HG02763 (cell line): ENCODE measurements around the gene RNASE13.
A peak's percentile ranks its signal among the peaks of the same experiment; 100 is the strongest.
"Not testable (repeated sequence)": the region's sequence is repeated elsewhere in the genome, so short reads cannot be mapped to it uniquely, and the experiment has no call there.

Experiments
- ATAC-seq: cut with Tn5 transposase; IDR thresholded peaks from one replicate; pipeline ENCODE4 v1.9.1; 2021; ENCODE audit warnings: mild to moderate bottlenecking, moderate library complexity; ENCODE audit not compliant: unreplicated experiment

RNASE13 gene

DNA sequence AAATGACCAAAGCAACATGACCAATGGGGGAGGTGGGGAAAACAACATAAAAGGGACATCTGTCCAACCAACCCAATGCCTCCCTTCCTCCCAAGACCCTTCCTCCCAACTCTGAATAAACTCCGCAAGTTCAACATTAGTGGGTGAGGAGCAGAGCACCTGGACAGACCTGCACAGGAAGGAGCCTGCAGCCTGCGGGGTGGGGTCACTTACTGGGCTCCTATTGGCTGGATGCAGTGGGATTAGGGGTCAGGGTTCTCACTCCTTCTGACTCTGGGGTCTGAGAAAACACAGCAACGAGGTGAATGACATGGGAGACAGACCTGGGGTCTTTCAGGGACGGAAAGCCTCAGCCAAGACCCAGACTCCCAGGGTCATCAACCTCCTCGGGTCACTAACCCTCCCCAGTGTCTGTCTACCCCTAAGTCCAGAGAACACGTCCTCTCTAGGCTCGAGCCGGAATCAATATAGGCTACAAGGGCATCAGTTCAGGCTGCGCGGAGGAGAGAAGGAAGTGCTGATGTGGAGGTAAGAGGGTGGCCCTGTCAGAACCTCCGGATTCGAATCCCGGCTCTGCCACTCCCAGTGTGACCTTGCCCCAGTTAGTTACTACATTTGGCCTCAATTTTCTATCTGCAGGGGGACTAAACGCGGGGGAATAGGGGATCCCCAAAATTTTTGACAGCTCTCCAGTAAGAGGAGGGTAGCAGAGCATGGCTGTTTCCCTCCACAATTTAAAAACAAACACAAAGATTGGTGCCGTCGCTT, 10.6 kb downstream of the RNASE13 start:
- ATAC-seq, result no peak

- ATAC-seq, result no peak
Measured at GRCh38 chr14:21023174-21023573, 11.4 kb downstream of the RNASE13 start.

DNA sequence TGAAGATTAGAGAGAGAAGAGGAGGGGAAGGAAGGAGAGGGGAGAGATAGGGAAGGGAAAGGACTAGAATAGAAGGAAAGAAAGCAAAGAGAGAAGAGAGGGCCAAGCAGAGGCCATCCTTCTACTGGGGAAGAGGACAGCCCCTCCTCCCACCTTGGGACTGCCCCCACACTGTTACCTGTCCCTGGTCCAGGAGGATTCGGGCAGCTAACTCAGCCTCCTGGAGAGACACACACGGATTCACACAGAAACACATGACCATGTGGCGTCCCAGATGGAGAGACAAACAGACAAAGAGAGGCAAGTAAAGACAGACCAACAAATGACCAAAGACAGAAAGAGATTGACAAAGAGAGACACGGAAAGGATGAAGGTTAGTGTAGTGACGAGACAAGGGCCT, 11.9 kb downstream of the RNASE13 start:
- ATAC-seq, result no peak

GRCh38 chr14:21020977-21021545, 13.5 kb downstream of the RNASE13 start:
- no peak for ATAC-seq

GRCh38 chr14:21019366-21019765, 15.2 kb downstream of the RNASE13 start:
- ATAC-seq, result no peak

DNA sequence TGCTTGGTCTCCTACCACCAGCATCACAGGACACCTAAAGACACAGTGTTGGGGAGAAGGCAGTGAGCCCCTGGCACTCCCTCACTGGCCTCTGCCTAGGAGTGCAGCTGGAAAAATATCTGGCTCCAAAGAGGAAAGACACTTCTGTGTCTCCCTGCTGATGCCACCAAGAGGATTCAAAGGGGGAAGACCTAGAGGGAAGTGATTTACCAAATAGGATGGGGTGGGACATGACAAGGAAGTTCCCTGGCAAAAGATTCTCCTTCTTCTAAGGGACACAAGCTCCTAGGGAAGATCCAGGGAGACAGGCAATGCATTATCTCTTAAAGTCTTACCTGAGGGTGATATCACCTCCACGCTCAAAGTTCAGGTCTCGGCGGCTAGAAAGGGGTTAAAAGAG, 15.8 kb downstream of the RNASE13 start:
- ATAC-seq, result no peak

- no peak for ATAC-seq
Measured at GRCh38 chr14:21018286-21018685, 16.3 kb downstream of the RNASE13 start.

DNA sequence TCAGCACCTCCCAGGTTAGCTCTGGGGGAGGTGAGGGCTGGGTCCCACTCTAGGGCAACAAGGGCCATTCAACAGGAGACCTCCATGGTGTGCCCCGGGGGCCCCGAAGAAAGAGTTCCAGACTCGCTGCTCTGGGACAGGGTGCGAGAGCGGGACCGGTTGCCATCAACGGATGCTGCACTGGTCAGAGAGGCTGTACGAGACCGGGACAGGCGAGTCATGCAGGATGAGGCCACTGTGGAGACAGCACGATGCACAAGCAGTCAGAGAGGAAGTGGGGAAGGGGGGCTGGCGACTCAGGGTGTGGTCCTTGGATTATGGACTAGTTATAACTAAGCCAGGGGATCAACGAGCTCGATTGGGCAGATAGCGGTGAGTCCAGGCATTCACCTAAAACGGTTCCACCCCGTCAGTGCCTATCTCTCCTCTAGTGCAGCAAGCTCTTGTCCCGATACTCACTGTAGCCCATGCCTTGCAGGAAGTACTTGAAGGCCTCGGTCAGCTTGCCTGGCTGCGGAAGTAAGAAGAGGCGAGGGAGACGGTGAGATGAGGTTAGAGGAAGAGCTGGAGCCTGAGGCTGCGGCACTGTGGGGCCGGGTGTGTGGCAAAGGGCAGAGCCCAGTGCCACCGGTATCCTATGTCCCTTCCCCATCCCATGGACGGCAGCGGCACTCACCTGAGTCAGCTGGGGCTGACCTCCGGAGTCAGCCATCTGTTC, 16.9 kb downstream of the RNASE13 start:
- no peak for ATAC-seq

DNA sequence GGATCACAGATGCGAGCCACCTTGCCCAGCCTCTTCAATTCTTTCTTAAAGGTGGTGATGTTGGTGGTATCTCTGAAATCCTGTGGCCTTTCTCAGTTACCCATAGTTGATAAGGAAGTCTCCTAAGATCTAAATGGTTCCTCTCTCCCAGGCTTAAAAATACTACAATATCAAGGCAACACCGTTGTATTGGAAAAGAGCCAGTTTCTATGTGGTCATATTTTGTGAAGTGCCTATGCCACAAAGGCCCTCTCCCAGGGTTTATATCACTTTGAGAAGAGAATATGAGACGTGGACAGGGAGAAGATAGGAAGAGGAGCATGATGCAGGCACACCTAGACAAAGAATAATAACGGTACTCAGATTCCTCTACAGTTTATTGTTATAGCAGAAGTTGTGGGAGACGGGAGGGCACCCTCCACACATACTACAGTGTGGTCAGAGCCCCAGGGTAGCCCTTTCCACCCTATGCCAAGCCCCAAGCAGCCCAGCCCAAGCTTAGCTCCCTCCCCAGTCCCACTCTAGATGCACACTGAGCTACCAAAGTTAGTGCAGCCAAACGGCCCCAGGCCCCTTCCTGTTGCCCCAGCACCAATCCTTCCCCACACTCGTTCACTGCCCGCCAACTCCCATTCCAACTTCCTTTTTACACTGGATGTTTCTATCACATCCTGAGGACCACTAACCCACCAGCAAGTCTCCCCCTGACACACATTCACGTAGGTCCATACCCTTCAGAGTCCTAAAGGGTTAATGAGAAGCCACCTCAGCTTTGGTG, 18.0 kb downstream of the RNASE13 start:
- no peak for ATAC-seq

- no peak for ATAC-seq
Measured at GRCh38 chr14:21015312-21015711, 19.3 kb downstream of the RNASE13 start.

- ATAC-seq, result peak; percentile 60
Measured at GRCh38 chr14:21014761-21015190, 19.8 kb downstream of the RNASE13 start.

DNA sequence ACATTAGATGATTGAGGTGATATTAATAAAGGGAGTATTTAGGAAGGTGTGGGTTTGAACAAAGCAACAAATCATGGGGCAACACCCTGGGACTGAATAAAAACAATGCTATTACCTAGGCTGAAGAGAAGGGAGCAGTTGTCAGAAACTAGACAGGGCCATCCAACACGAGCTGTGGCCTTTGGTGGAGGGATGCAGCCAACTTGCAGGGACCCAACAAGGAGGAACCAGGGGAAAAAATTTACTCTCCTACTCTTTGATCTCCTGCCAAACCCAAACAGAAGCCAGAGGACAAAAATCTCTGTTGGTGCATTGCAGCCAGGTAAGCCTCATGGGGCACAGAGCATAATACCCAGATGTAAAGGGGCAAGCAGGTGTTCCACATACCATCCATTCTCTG, 23.5 kb downstream of the RNASE13 start:
- ATAC-seq, result no peak

- ATAC-seq, result not testable (repeated sequence)
Measured at GRCh38 chr14:21009721-21010120, 24.9 kb downstream of the RNASE13 start.

- ATAC-seq, result no peak
Measured at GRCh38 chr14:21003788-21004346, 30.7 kb downstream of the RNASE13 start.

GRCh38 chr14:21001218-21001617, 33.4 kb downstream of the RNASE13 start:
- no peak for ATAC-seq

DNA sequence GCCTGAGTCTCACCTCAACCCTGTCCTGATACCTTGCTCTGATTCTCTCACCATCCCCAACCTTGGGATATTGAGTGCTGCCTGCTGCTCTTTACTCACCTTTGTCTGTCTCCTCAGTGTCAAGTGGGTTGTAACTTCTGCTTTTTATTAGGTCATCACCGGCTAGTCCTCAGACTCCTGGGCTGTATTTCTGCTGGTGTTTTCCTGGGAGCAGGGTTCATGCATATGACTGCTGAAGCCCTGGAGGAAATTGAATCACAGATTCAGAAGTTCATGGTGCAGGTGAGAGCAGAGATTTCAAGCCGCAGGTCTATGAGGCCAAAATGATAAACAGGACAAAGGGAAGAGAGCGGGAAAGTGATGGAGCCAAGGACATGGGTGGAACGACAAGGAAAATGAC, 35.0 kb downstream of the RNASE13 start:
- no peak for ATAC-seq

DNA sequence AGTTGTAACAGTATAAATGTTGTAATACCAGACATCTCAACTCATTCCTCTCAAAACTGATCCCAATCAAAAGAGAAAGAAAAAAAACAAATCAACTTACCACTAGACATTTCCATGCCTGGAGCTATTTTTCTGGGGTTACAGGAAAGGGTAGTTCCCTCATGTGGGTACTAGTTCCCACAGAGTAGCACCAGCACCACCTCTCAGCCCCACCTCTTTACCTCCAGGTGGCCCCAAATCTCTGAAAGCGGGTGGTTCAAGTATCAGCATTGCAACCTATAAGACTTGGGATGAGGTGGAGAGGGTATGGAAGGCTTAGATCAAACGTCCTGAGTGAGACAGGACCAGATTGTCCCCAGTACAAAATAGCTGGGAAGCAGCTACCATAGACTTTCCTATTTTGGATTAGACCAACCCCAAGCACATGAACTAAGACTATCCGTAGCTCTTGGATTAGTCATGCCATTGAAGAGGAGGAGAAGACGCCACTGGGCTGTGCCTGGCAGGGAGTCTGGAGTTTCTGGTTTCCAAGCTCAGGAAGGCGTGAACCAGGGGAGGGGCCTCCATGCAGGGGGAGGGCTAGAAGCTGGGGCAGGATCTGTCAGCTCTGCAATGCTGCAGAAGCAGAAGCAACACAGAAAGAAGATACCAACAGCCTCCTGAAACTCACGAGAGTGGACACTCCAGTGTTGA, 35.8 kb downstream of the RNASE13 start, which contains the start of gene SLC39A2:
SLC39A2 (plus strand) TSS at position 620 of the 693 bp plus-strand sequence. CDS start 154 bp downstream, outside the sequence.
- no peak for ATAC-seq

DNA sequence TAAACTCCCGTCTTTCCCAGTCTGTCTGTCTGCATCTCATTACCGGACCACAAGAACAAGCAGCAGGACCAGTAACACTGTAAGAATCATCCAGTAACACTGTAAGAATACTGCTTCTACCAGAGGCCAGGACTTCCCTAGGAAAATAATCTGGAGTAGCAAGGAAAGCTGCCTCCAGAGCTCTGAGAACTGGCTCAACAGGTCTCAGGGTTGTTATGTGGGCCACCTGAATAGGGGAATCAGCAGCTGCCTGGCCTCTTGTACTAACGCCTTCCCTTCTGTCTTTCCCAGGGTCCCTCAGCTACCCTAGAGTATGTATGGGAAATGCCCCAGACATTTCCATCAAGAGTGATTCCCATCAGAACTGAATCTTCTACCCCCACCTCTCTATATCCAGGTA, 36.5 kb downstream of the RNASE13 start:
- no peak for ATAC-seq

DNA sequence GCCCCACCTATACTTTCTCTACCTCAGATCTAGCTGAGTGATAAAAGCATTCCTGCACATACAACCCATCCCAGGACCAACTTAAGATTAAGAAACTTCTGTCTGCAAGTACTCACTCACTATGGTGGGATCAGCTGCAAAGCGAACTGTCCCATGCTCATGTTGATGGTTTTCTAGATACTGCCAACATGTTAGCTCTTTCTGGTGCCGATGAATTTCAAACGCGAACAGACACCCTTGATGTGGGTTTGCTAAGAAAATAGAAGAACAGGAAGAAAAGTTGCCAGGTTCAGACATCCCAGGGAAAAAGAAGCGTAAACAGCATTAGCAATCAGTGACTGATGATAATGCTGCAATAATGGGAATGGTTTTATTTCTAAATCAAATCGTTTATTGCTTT, 37.0 kb downstream of the RNASE13 start:
- ATAC-seq, result no peak

GRCh38 chr14:20997115-20997514, 37.5 kb downstream of the RNASE13 start:
- ATAC-seq, result no peak
